ENCODE results near the gene TMEM41B.
"Not testable (repeated sequence)": the region's sequence is repeated elsewhere in the genome, so short reads cannot be mapped to it uniquely, and the experiment has no call there.

TMEM41B gene

GRCh38 chr11:9263840-9264315, 50.5 kb downstream of the TMEM41B start:
- peak in 1 of 2 donors; percentile 72 for DNase-seq (ENCODE audit: low read depth in 1 of 2, low spot score in 1 of 2)

GRCh38 chr11:9260838-9261146, 53.6 kb downstream of the TMEM41B start:
- DNase-seq (ENCODE audit: low read depth in 1 of 2, low spot score in 1 of 2): not testable (repeated sequence)

- no peak for DNase-seq (ENCODE audit: low read depth in 1 of 2, low spot score in 1 of 2)
These were observed 54.2 kb downstream of the TMEM41B start for GRCh38 chr11:9259981-9260837.

GRCh38 chr11:9258279-9258678, 56.1 kb downstream of the TMEM41B start:
- not testable (repeated sequence) for DNase-seq (ENCODE audit: low read depth in 1 of 2, low spot score in 1 of 2)

- no peak for DNase-seq (ENCODE audit: low read depth in 1 of 2, low spot score in 1 of 2)
These were observed 60.0 kb downstream of the TMEM41B start for GRCh38 chr11:9254416-9254815.

- DNase-seq (ENCODE audit: low read depth in 1 of 2, low spot score in 1 of 2): no peak
These were observed 61.3 kb downstream of the TMEM41B start for GRCh38 chr11:9253086-9253485.

- DNase-seq (ENCODE audit: low read depth in 1 of 2, low spot score in 1 of 2): no peak
These were observed 63.1 kb downstream of the TMEM41B start for GRCh38 chr11:9251311-9251710.

- DNase-seq (ENCODE audit: low read depth in 1 of 2, low spot score in 1 of 2): peak in 1 of 2 donors; percentile 22
These were observed 64.2 kb downstream of the TMEM41B start for GRCh38 chr11:9250139-9250582.

GRCh38 chr11:9249252-9249651, 65.1 kb downstream of the TMEM41B start:
- DNase-seq (ENCODE audit: low read depth in 1 of 2, low spot score in 1 of 2): no peak

- no peak for DNase-seq (ENCODE audit: low read depth in 1 of 2, low spot score in 1 of 2)
These were observed 66.5 kb downstream of the TMEM41B start for GRCh38 chr11:9247863-9248262.

GRCh38 chr11:9236242-9236641, 78.2 kb downstream of the TMEM41B start:
- not testable (repeated sequence) for DNase-seq (ENCODE audit: low read depth in 1 of 2, low spot score in 1 of 2)

- DNase-seq (ENCODE audit: low read depth in 1 of 2, low spot score in 1 of 2): no peak
These were observed 81.9 kb downstream of the TMEM41B start for GRCh38 chr11:9232482-9232881.

- no peak for DNase-seq (ENCODE audit: low read depth in 1 of 2, low spot score in 1 of 2)
These were observed 82.6 kb downstream of the TMEM41B start for GRCh38 chr11:9231848-9232177.
